ENCODE results near the gene CDH4.

CDH4 gene

DNA sequence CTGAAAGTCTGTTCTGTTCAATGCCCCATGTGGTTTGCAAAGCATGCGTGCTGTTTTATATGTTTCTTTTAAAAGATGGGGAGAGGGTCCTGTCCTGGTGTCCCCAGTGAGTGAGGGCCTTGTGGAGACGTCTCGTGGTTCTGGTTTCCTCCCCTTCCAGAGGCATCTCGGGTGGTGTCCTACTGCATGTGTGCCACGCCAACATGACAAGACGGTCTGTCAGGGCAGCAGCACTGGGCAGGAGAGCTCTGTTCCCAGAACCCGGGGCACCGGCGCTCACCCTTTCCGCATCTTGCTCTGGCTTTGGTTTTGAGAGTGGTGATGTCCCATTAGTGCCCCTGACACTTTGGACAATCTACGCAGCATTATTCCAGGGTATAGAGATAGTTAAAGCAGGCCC lies 275.6 kb downstream of the CDH4 start:
- H3K27ac ChIP-seq: no peak overlapping the region
- TF ChIP-seq, protein P1, sequence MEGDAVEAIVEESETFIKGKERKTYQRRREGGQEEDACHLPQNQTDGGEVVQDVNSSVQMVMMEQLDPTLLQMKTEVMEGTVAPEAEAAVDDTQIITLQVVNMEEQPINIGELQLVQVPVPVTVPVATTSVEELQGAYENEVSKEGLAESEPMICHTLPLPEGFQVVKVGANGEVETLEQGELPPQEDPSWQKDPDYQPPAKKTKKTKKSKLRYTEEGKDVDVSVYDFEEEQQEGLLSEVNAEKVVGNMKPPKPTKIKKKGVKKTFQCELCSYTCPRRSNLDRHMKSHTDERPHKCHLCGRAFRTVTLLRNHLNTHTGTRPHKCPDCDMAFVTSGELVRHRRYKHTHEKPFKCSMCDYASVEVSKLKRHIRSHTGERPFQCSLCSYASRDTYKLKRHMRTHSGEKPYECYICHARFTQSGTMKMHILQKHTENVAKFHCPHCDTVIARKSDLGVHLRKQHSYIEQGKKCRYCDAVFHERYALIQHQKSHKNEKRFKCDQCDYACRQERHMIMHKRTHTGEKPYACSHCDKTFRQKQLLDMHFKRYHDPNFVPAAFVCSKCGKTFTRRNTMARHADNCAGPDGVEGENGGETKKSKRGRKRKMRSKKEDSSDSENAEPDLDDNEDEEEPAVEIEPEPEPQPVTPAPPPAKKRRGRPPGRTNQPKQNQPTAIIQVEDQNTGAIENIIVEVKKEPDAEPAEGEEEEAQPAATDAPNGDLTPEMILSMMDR (IDR thresholded peaks at IDR 0.05): no peak
- TF ChIP-seq ZFX (IDR thresholded peaks at IDR 0.05; ENCODE audit: borderline replicate concordance): no peak

DNA sequence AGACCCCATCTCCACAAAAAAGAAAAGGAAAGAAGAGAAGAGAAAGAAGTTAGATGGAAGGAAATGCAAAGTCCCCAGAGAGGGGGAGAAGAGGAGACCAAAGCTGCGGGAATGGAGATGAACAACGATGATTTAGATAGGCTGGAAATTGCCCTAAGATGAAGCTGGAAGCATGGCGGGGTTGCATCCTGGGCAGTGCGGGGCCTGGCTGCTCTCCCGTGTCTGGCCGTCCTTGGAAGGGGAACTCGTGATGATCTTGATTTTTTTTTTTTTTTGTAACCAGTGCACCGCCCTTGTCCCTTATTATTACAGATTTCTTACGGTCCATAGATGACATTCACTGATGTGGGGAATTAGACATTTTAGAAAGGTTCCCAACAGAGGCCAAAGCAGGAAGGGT lies 276.5 kb downstream of the CDH4 start:
- TF ChIP-seq ZFX (IDR thresholded peaks at IDR 0.05; ENCODE audit: borderline replicate concordance): no peak
- TF ChIP-seq, protein P1 (IDR thresholded peaks at IDR 0.05): no peak
- no peak overlapping the region for H3K27ac ChIP-seq

DNA sequence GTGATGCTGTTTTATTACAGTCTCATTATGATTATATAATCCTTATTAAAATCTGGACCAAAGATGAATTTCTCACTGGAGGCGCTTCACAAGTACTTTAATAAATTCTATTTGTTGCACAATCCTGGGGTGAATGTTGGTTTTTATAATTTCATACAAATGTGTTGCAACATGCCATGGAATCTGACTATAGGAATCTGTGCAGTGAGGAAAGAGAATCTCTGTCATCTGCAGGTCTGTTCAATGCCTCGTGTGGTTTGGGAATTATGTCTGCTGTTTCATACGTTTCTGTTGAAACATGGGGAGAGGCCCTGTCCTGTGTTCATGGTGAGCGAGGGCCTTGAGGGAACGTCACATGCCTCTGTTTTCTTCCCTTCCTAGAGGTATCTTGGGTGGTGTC lies 277.3 kb downstream of the CDH4 start:
- TF ChIP-seq ZFX (IDR thresholded peaks at IDR 0.05; ENCODE audit: borderline replicate concordance): no peak
- H3K27ac ChIP-seq: no peak overlapping the region

DNA sequence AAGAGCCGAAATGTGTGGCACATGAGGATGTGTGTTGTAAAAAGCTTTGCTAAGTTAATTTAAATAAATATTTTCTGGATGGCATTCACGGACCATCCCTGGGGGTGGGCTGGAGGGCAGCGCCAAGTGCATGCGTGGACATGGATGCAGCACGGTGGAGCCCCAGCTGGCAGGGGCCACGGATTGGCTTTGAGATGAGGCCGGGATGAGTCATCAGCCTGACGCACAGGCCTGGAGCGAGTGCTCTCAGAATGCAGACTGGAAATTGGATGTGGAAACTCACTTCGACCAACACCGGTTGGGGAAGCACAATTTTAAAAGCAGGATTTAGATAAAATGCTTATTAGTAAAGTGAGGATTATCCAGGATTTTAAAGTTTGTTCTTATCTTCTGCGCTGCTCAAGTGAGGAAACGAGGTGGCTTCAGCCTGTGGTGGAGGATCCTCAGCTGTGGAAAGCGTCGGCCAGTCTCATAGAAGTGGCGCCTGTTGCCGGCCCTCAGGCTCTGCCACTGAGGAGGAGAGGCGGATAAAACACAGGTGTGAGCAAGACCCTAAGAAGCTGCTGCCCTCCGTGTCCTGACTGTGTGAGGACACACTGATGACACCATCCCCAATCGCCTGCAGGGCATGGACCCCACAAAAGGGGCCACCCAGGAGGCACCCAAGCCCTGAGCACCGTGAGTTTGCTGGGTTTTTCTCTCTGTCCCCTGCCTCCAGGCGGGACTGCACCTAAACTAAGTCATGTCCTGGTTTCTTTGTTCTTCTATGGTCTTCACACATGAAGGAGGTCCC lies 279.7 kb downstream of the CDH4 start:
- TF ChIP-seq, protein P1 (IDR thresholded peaks at IDR 0.05): no peak
- no peak for TF ChIP-seq ZFX (IDR thresholded peaks at IDR 0.05; ENCODE audit: borderline replicate concordance)
- H3K27ac ChIP-seq: no peak overlapping the region

DNA sequence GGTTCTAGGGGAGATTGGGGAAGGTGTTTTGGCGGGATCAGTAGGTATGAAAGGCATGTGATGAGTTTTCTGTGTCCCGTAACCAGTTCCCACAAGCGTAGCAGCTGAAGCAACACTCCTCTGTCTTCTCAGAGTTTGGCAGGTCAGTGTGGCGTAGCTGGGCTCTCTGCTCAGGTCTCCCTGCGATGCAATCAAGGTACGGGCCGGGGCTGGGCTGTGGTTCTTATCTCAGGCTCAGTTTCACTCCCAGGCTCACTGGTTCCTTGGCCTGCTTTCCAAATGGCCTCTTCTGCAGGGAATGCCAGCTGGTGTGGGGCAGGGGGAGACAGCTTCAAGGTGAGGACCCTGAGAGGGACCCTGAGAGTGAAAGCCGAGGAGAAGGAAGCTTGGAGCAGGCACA lies 280.7 kb downstream of the CDH4 start:
- H3K27ac ChIP-seq: no peak overlapping the region
- no peak for TF ChIP-seq ZFX (IDR thresholded peaks at IDR 0.05; ENCODE audit: borderline replicate concordance)
- TF ChIP-seq, protein P1 (IDR thresholded peaks at IDR 0.05): no peak

DNA sequence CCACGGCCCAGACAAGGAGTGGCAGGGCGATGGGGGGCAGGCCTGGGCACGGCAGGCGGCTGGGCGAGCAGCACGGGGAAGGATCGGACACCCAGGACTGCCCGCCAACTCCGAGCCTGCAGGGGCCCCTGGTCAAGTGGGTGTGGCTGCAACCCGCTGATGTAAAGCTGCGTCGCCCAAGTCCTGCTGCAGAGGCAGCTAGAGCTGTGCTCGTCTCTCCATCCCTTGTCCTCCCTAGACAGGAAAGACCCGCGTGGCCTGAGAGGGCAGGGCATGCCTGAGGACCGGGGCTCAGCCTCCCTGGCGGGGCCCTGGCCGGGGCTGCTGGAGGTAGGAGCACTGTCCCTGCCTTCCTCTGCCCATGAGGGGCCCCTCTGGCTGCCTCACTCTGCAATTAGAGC lies 281.2 kb downstream of the CDH4 start:
- TF ChIP-seq, protein P1 (IDR thresholded peaks at IDR 0.05): no peak
- TF ChIP-seq ZFX (IDR thresholded peaks at IDR 0.05; ENCODE audit: borderline replicate concordance): no peak
- H3K27ac ChIP-seq: no peak overlapping the region

DNA sequence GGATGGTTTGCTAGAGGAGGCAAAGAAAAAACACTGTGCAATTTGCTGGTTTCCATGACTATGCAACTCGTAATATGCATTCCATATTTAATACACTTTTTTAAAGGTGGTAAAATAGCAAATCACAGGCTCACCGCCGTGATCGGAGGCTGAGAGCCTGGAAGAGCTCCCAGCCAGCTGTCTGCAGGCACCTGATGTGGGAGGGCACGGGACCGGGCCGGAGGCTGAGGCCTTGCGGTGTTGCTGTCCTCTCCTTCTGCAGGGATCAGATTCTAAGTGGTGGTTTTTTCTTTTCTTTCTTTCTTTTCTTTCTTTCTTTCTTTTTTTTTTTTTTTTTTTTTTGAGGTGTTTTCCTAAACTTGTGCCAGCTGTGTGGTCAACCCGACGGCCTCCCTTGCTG lies 282.3 kb downstream of the CDH4 start:
- TF ChIP-seq, protein P1 (IDR thresholded peaks at IDR 0.05): no peak
- TF ChIP-seq ZFX (IDR thresholded peaks at IDR 0.05; ENCODE audit: borderline replicate concordance): no peak
- H3K27ac ChIP-seq: no peak overlapping the region

DNA sequence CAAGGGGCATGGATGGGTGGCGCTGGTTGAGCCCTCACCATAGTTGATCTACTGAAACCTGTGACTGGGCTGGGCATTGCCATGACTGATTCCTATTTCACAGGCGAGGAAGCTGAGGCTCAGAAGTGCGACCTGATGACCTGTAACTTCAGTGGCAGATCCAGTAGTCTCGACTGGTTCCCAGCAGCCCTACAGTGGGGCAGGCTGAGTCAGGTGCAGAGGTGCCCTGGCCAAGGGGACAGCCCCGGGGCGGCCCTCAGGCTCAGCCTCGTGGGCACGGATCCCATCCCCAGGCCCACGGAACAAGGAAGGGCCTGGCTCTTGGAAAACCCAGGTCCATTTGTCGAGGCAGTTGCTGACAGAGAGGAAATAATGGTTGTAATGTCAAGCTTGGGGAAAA lies 283.0 kb downstream of the CDH4 start:
- H3K27ac ChIP-seq: no peak overlapping the region
- TF ChIP-seq ZFX (IDR thresholded peaks at IDR 0.05; ENCODE audit: borderline replicate concordance): no peak
- TF ChIP-seq, protein P1 (IDR thresholded peaks at IDR 0.05): no peak
